HEK293T (cell line): ENCODE measurements around the gene TMEM243.
"Not testable (repeated sequence)": the region's sequence is repeated elsewhere in the genome, so short reads cannot be mapped to it uniquely, and the experiment has no call there.

Experiments used
- SUZ12 ChIP-seq: fragments of 450-650 bp; IDR thresholded peaks from 2 replicates; pipeline ENCODE4 v1.6.1; 2016; ENCODE audit warnings: mild to moderate bottlenecking
- ZNF384 ChIP-seq: fragments of 450-650 bp; IDR thresholded peaks from 2 replicates; pipeline ENCODE4 v1.6.1; 2016

- TF ChIP-seq SUZ12, ZNF384: not testable (repeated sequence)
These were observed 15.6 kb downstream of the TMEM243 start for GRCh38 chr7:87203929-87204328.
